ENCODE results near the gene CCDC34. TPM values are rescaled to one million over a fixed set of nuclear protein-coding genes. Genes with fewer than 3 reads are reported as not detected.
"Not testable (repeated sequence)": the region's sequence is repeated elsewhere in the genome, so short reads cannot be mapped to it uniquely, and the experiment has no call there.

CCDC34 gene
- total RNA-seq, 6 donors from 2014 or later, result 1.00 to 6.4 (median 1.6) TPM; not detected in 1

DNA sequence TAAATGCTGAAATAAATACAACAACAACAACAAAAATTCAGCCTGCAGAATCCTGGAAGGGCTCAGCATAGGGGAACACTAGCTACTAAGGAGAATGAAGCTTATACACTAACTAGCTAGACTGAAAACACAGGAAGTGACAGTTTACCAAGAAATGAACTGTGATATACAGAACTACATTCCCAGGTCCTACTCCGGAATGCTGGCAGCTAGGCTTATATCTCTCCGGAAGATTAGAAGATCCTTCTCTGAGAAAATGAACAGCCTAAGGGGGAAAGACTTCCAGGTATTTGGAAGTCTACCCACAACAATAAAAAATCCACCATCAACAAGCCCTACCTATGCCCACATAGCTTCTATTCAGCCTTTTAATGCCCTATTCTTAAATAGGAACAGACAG lies 31.0 kb downstream of the CCDC34 start:
- 51 to 66% methylated on average over 2 of the region's 2 CpGs for WGBS, 2 donors
- Histone ChIP-seq H3K27ac (no peak overlapping the region), H3K9me3 (no peaks in the 10 kb centered on the region), H3K4me1 (peaks cover 0 to 6% (median 0%) of the 10 kb centered on the region in 4 donors), H3K27me3 (no peaks in the 10 kb centered on the region), H3K36me3 (no peaks in the 10 kb centered on the region), H3K4me3 (no peak overlapping the region)
- TF ChIP-seq, protein P1, sequence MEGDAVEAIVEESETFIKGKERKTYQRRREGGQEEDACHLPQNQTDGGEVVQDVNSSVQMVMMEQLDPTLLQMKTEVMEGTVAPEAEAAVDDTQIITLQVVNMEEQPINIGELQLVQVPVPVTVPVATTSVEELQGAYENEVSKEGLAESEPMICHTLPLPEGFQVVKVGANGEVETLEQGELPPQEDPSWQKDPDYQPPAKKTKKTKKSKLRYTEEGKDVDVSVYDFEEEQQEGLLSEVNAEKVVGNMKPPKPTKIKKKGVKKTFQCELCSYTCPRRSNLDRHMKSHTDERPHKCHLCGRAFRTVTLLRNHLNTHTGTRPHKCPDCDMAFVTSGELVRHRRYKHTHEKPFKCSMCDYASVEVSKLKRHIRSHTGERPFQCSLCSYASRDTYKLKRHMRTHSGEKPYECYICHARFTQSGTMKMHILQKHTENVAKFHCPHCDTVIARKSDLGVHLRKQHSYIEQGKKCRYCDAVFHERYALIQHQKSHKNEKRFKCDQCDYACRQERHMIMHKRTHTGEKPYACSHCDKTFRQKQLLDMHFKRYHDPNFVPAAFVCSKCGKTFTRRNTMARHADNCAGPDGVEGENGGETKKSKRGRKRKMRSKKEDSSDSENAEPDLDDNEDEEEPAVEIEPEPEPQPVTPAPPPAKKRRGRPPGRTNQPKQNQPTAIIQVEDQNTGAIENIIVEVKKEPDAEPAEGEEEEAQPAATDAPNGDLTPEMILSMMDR (IDR thresholded peaks at IDR 0.05), result no peak
- TF ChIP-seq EP300 (IDR thresholded peaks at IDR 0.05) (no peak), POLR2A (IDR thresholded peaks at IDR 0.05) (no peak), POLR2AphosphoS5 (IDR thresholded peaks at IDR 0.05) (no peak)
- ATAC-seq (ENCODE audit: low FRiP score in 2 of 2) (no peak), DNase-seq (no peak)

DNA sequence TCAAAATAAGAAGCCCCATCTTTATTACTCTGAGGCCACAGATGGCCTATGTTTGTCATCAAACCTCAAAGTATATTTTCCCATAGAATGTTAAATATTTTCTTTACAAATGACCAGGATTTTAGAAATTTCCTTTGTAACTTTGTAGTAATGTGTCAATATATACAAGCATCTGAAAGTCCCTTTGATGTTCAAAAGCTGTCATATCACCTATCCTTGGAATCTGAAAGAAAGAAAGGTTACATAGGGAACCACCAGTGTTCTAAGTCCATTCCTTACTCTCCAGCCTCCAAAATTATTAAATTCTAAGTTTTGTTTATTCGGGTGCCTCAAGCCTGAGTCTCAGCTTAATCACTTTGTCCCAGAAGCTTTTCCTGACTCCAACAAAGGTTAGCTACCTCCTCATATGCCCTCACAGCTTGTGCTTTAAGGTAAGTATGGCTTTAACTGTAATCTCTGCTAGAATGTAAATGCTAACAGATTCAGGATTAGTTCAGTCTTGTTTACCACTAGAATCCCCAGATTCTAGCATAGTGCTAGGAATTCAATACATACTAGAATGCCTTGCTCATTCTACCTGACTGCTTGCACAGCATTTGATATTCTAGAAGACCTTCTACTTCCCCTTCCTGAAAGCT lies 32.3 kb downstream of the CCDC34 start:
- Histone ChIP-seq H3K36me3 (no peaks in the 10 kb centered on the region), H3K4me1 (peaks cover 0 to 6% (median 0%) of the 10 kb centered on the region in 4 donors), H3K27me3 (no peaks in the 10 kb centered on the region), H3K4me3 (no peak overlapping the region), H3K27ac (no peak overlapping the region), H3K9me3 (no peaks in the 10 kb centered on the region)
- no peak for ATAC-seq (ENCODE audit: low FRiP score in 2 of 2)
- TF ChIP-seq EP300 (IDR thresholded peaks at IDR 0.05) (no peak), POLR2A (IDR thresholded peaks at IDR 0.05) (no peak)
- DNase-seq, result no peak
- 96 to 100% methylated on average over 1 of the region's 1 CpG for WGBS, 2 donors

DNA sequence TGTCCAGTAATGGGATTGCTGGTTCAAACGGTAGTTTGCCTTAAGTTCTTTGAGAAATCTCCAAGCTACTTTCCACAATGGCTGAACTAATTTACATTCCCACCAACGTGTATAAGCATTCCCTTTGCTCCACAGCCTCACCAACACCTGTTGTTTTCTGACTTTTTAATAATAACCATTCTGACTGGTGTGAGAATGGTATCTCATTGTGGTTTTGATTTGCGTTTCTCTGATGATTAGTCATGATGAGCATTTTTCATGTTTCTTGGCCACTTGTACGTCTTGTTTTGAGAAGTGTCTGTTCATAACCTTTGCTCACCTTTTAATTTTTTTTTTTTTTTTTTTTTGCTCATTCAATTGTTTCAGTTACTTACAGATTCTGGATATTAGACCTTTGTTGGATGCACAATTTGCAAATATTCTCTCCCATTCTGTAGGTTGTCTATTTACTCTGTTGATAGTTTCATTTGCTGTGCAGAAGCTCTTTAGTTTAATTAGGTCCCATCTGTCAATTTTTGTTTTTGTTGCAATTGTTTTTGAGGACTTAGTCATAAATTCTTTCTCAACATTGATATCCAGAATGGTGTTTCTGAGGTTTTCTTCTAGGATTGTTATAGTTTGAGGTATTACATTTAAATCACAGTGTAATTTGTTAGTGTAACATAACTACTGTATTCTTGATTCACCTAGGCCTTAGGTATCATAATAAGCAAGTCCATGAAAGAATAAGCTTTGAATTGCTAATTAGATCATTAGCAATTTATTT lies 33.0 kb downstream of the CCDC34 start:
- no peaks in the 10 kb centered on the region for H3K9me3 ChIP-seq
- no peak for TF ChIP-seq POLR2A (IDR thresholded peaks at IDR 0.05)
- TF ChIP-seq POLR2AphosphoS5 (IDR thresholded peaks at IDR 0.05), result no peak
- no peak for TF ChIP-seq EP300 (IDR thresholded peaks at IDR 0.05)
- TF ChIP-seq, protein P1 (IDR thresholded peaks at IDR 0.05), result no peak
- no peak overlapping the region for H3K4me3 ChIP-seq
- no peak overlapping the region for H3K27ac ChIP-seq
- ATAC-seq (ENCODE audit: low FRiP score in 2 of 2) (no peak), DNase-seq (no peak)
- 90 to 94% methylated on average over 4 of the region's 4 CpGs for WGBS, 2 donors
- H3K36me3 ChIP-seq, result no peaks in the 10 kb centered on the region
- peaks cover 0 to 6% (median 0%) of the 10 kb centered on the region in 4 donors for H3K4me1 ChIP-seq
- no peaks in the 10 kb centered on the region for H3K27me3 ChIP-seq

DNA sequence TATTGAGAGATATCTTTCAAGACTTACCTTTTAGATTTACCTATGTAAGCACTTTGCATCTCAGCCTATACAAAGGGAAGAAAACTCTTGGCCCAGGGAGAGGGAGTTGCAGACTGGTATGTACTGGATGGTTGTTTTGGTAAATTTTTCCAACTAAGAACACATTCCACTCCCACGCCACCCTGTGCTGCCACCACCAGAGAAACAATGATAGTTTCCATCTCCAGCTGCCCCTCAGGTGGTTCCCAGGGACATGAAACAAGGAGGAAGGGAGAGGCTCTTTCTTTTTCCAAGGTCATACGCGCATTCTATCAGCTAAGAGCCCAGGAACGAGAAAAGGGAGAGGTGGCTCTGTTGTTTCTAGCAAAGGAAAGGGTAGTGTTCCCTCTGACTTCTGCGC lies 34.4 kb downstream of the CCDC34 start:
- Histone ChIP-seq H3K9me3 (no peaks in the 10 kb centered on the region), H3K27me3 (no peaks in the 10 kb centered on the region), H3K4me1 (peaks cover 0 to 6% (median 0%) of the 10 kb centered on the region in 4 donors), H3K27ac (no peak overlapping the region), H3K4me3 (no peak overlapping the region), H3K36me3 (no peaks in the 10 kb centered on the region)
- ATAC-seq (ENCODE audit: low FRiP score in 2 of 2), result no peak
- WGBS, 2 donors, result 93 to 96% methylated on average over 5 of the region's 5 CpGs
- TF ChIP-seq, protein P1 (IDR thresholded peaks at IDR 0.05), result no peak
- no peak for TF ChIP-seq POLR2AphosphoS5 (IDR thresholded peaks at IDR 0.05)
- no peak for DNase-seq

DNA sequence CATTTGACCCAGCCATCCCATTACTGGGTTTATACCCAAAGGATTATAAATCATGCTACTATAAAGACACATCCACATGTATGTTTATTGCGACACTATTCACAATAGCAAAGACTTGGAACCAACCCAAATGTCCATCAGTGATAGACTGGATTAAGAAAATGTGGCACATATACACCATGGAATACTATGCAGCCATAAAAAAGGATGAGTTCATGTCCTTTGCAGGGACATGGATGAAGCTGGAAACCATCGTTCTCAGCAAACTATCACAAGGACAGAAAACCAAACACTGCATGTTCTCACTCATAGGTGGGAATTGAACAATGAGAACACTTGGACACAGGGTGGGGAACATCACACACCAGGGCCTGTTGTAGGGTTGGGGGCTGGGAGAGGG lies 36.0 kb downstream of the CCDC34 start:
- DNase-seq; ATAC-seq (ENCODE audit: low FRiP score in 2 of 2); H3K27ac ChIP-seq; H3K36me3 ChIP-seq; H3K27me3 ChIP-seq; H3K4me3 ChIP-seq; H3K4me1 ChIP-seq; H3K9me3 ChIP-seq: not testable (repeated sequence)
- WGBS, 2 donors, result 95 to 97% methylated on average over 2 of the region's 2 CpGs

DNA sequence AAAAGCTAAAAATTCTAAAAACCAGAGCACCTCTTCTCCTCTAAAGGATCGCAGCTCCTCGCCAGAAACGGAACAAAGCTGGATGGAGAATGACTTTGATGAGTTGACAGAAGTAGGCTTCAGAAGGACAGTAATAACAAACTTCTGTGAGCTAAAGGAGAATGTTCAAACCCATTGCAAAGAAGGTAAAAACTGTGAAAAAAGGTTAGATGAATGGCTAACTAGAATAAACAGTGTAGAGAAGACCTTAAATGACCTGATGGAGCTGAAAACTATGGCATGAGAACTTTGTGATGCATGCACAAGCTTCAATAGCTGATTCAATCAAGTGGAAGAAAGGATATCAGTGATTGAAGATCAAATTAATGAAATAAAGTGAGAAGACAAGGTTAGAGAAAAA lies 40.8 kb downstream of the CCDC34 start:
- H3K9me3 ChIP-seq; H3K4me1 ChIP-seq; H3K27ac ChIP-seq; H3K27me3 ChIP-seq; H3K4me3 ChIP-seq; DNase-seq; ATAC-seq (ENCODE audit: low FRiP score in 2 of 2); H3K36me3 ChIP-seq: not testable (repeated sequence)
- WGBS, 2 donors, result 94 to 97% methylated on average over 3 of the region's 3 CpGs

DNA sequence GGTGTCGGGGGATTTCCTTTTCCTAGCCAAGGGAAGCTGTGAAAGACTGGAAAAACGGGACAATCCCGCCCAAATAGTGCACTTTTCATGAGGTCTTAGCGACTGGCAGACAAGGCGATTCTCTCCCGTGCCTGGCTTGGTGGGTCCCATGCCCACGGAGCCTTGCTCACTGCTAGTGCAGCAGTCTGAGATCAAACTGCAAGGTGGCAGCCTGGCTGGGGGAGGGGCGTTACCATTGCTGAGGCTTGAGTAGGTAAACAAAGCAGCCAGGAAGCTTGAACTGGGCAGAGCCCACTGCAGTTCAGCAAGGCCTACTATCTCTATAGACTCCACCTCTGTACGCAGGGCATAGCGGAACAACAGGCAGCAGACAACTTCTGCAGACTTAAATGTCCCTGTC lies 41.7 kb downstream of the CCDC34 start:
- H3K4me1 ChIP-seq, DNase-seq: not testable (repeated sequence)
- WGBS, 2 donors, result 89 to 94% methylated on average over 8 to 10 of the region's 10 CpGs

More for the DNA sequence above, 41.7 kb downstream of the CCDC34 start:
- not testable (repeated sequence) for H3K36me3 ChIP-seq; H3K27me3 ChIP-seq; ATAC-seq (ENCODE audit: low FRiP score in 2 of 2); H3K9me3 ChIP-seq; H3K27ac ChIP-seq; H3K4me3 ChIP-seq

All from upper lobe of left lung (tissue), 6 donors.